Measurements from ENCODE around the gene CDH12.

The CDH12 gene

DNA sequence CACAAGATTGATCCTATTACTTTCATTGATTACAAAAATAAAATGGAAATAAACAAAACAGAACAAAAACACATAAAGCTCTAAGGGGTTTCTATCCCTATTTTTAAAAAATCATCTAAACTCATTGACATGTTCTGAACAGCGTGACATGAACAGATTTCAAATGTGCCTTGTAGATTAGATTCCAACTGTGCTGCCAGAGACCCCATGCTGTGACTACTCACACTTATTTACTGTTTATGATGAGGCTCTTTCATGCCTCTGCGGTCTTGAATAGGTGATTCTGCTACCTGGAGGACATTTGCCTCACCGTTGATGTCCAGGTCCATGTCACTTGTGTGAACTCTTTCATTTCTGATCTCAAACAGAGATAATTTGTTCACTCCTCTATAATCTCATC is 990.2 kb downstream of the CDH12 start:
- no peak for TF ChIP-seq EZH2 (IDR thresholded peaks at IDR 0.05; ENCODE audit: borderline replicate concordance, low read length)
- TF ChIP-seq, protein P1, sequence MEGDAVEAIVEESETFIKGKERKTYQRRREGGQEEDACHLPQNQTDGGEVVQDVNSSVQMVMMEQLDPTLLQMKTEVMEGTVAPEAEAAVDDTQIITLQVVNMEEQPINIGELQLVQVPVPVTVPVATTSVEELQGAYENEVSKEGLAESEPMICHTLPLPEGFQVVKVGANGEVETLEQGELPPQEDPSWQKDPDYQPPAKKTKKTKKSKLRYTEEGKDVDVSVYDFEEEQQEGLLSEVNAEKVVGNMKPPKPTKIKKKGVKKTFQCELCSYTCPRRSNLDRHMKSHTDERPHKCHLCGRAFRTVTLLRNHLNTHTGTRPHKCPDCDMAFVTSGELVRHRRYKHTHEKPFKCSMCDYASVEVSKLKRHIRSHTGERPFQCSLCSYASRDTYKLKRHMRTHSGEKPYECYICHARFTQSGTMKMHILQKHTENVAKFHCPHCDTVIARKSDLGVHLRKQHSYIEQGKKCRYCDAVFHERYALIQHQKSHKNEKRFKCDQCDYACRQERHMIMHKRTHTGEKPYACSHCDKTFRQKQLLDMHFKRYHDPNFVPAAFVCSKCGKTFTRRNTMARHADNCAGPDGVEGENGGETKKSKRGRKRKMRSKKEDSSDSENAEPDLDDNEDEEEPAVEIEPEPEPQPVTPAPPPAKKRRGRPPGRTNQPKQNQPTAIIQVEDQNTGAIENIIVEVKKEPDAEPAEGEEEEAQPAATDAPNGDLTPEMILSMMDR (IDR thresholded peaks at IDR 0.05; ENCODE audit: low read length) = no peak
- no peak overlapping the region for H2AFZ ChIP-seq (ENCODE audit: low read length)

GRCh38 chr5:21858441-21858840 is 994.7 kb downstream of the CDH12 start:
- no peaks in the 10 kb centered on the region for H3K4me1 ChIP-seq (ENCODE audit: insufficient read depth, low read length, severe bottlenecking)
- H3K36me3 ChIP-seq (ENCODE audit: insufficient read depth, low read length) = no peaks in the 10 kb centered on the region
- no peaks in the 10 kb centered on the region for H3K9me3 ChIP-seq (ENCODE audit: low read length)
- H3K27me3 ChIP-seq (ENCODE audit: insufficient read depth, low read length) = no peaks in the 10 kb centered on the region
- H3K9me2 ChIP-seq (ENCODE audit: low read depth, low read length) = no peaks in the 10 kb centered on the region
- H3K4me3 ChIP-seq (ENCODE audit: low read depth, low read length, poor library complexity, severe bottlenecking) = no peak overlapping the region
- TF ChIP-seq, protein P1 (IDR thresholded peaks at IDR 0.05; ENCODE audit: low read length) = no peak
- TF ChIP-seq EZH2 (IDR thresholded peaks at IDR 0.05; ENCODE audit: borderline replicate concordance, low read length) = no peak
- no peaks in the 10 kb centered on the region for H3K79me2 ChIP-seq (ENCODE audit: insufficient read depth, low read length)
- no peak overlapping the region for H2AFZ ChIP-seq (ENCODE audit: low read length)
- no peaks in the 10 kb centered on the region for H3F3A ChIP-seq (ENCODE audit: insufficient read depth, low read length)
- no peak overlapping the region for H3K27ac ChIP-seq (ENCODE audit: low read depth, low read length, poor library complexity, severe bottlenecking)
- no peak overlapping the region for H3K9ac ChIP-seq (ENCODE audit: low read length)
- no peak overlapping the region for H3K4me2 ChIP-seq (ENCODE audit: low read length)
- H4K20me1 ChIP-seq (ENCODE audit: insufficient read depth, low read length) = no peaks in the 10 kb centered on the region

More for the DNA sequence above, 990.2 kb downstream of the CDH12 start:
- Histone ChIP-seq H3K9me2 (ENCODE audit: low read depth, low read length) (no peaks in the 10 kb centered on the region), H3K9ac (ENCODE audit: low read length) (no peak overlapping the region), H3K4me1 (ENCODE audit: insufficient read depth, low read length, severe bottlenecking) (no peaks in the 10 kb centered on the region), H3F3A (ENCODE audit: insufficient read depth, low read length) (no peaks in the 10 kb centered on the region), H3K36me3 (ENCODE audit: insufficient read depth, low read length) (no peaks in the 10 kb centered on the region), H3K4me3 (ENCODE audit: low read depth, low read length, poor library complexity, severe bottlenecking) (no peak overlapping the region), H3K27me3 (ENCODE audit: insufficient read depth, low read length) (no peaks in the 10 kb centered on the region), H3K27ac (ENCODE audit: low read depth, low read length, poor library complexity, severe bottlenecking) (no peak overlapping the region), H3K4me2 (ENCODE audit: low read length) (no peak overlapping the region), H3K9me3 (ENCODE audit: low read length) (no peaks in the 10 kb centered on the region), H4K20me1 (ENCODE audit: insufficient read depth, low read length) (no peaks in the 10 kb centered on the region), H3K79me2 (ENCODE audit: insufficient read depth, low read length) (no peaks in the 10 kb centered on the region)

DNA sequence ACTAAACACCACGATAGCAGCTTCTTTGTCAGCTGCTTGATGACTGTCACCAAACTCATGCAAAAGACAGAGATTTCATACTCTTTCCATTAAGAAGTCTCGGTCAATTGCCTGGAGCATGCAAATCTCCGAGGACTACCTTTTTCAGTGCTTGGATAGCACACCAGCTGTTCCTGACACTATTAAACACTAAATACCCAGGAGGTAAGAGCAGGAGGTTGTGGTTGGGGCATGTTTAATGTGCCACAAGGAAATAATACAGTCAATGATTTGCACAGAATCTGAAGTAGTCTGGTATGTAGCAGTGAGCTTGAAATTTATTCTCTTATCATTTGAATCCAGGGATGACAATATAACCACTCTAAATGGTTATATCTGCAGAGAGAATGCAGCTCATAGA is 996.2 kb downstream of the CDH12 start:
- Histone ChIP-seq H2AFZ (ENCODE audit: low read length) (no peak overlapping the region), H3K27ac (ENCODE audit: low read depth, low read length, poor library complexity, severe bottlenecking) (no peak overlapping the region), H3K4me2 (ENCODE audit: low read length) (no peak overlapping the region), H4K20me1 (ENCODE audit: insufficient read depth, low read length) (no peaks in the 10 kb centered on the region), H3K4me3 (ENCODE audit: low read depth, low read length, poor library complexity, severe bottlenecking) (no peak overlapping the region), H3K27me3 (ENCODE audit: insufficient read depth, low read length) (no peaks in the 10 kb centered on the region), H3K4me1 (ENCODE audit: insufficient read depth, low read length, severe bottlenecking) (no peaks in the 10 kb centered on the region), H3K9me3 (ENCODE audit: low read length) (no peaks in the 10 kb centered on the region), H3K36me3 (ENCODE audit: insufficient read depth, low read length) (no peaks in the 10 kb centered on the region), H3K79me2 (ENCODE audit: insufficient read depth, low read length) (no peaks in the 10 kb centered on the region), H3K9ac (ENCODE audit: low read length) (no peak overlapping the region), H3K9me2 (ENCODE audit: low read depth, low read length) (no peaks in the 10 kb centered on the region), H3F3A (ENCODE audit: insufficient read depth, low read length) (no peaks in the 10 kb centered on the region)
- TF ChIP-seq, protein P1 (IDR thresholded peaks at IDR 0.05; ENCODE audit: low read length) = no peak
- no peak for TF ChIP-seq EZH2 (IDR thresholded peaks at IDR 0.05; ENCODE audit: borderline replicate concordance, low read length)

All from OCI-LY1 (cell line).